ENCODE results near the gene PYY.

- TF ChIP-seq CTCF (conservative IDR thresholded peaks at IDR 0.05; ENCODE audit: low read length) (no peak), EZH2phosphoT487 (IDR thresholded peaks at IDR 0.05; ENCODE audit: borderline replicate concordance, low read depth, low read length) (no peak)
Observed at GRCh38 chr17:43979011-43979410, 25.3 kb upstream of the PYY start.
